HG03135 (cell line): ENCODE data around the gene SF3B6.
"Not testable (repeated sequence)": the region's sequence is repeated elsewhere in the genome, so short reads cannot be mapped to it uniquely, and the experiment has no call there.

Experiments used
- ATAC-seq: cut with Tn5 transposase; IDR thresholded peaks from one replicate; pipeline ENCODE4 v1.9.1; 2021; ENCODE audit warnings: mild to moderate bottlenecking, moderate library complexity; ENCODE audit not compliant: unreplicated experiment

SF3B6 gene

GRCh38 chr2:24095171-24095677 is 19.1 kb upstream of the SF3B6 start:
- not testable (repeated sequence) for ATAC-seq

- ATAC-seq: not testable (repeated sequence)
Observed at GRCh38 chr2:24093270-24093669, 17.1 kb upstream of the SF3B6 start.

- no peak for ATAC-seq
Observed at GRCh38 chr2:24088821-24089359, 12.8 kb upstream of the SF3B6 start.

GRCh38 chr2:24087032-24087431 is 10.9 kb upstream of the SF3B6 start:
- ATAC-seq: no peak

- ATAC-seq: no peak
Observed at GRCh38 chr2:24086241-24086640, 10.1 kb upstream of the SF3B6 start.

- no peak for ATAC-seq
Observed at GRCh38 chr2:24085200-24085489, 9.0 kb upstream of the SF3B6 start.

GRCh38 chr2:24084386-24085199 is 8.5 kb upstream of the SF3B6 start, which contains the start of gene TP53I3:
TP53I3 (minus strand) TSS chr2:24084834; CDS start chr2:24084326, 508 bp downstream.
- ATAC-seq: peak; percentile 80

- peak; percentile 71 for ATAC-seq
Observed at GRCh38 chr2:24083567-24084385, 7.7 kb upstream of the SF3B6 start.

- no peak for ATAC-seq
Observed at GRCh38 chr2:24082787-24083566, 6.9 kb upstream of the SF3B6 start.

GRCh38 chr2:24080701-24081100 is 4.6 kb upstream of the SF3B6 start:
- ATAC-seq: no peak

- ATAC-seq: no peak
Observed at GRCh38 chr2:24077879-24078278, 1.8 kb upstream of the SF3B6 start.

- ATAC-seq: no peak
Observed at GRCh38 chr2:24077535-24077877, 1.4 kb upstream of the SF3B6 start.

GRCh38 chr2:24076849-24077534 is 866 bp upstream of the SF3B6 start:
- ATAC-seq: no peak

- ATAC-seq: no peak
Observed at GRCh38 chr2:24075259-24075658, 867 bp downstream of the SF3B6 start.

- no peak for ATAC-seq
Observed at GRCh38 chr2:24073816-24074215, 2.3 kb downstream of the SF3B6 start.

- no peak for ATAC-seq
Observed at GRCh38 chr2:24072259-24072658, 3.9 kb downstream of the SF3B6 start.

GRCh38 chr2:24065341-24065740 is 10.8 kb downstream of the SF3B6 start:
- ATAC-seq: no peak

GRCh38 chr2:24058564-24059271 is 17.4 kb downstream of the SF3B6 start:
- no peak for ATAC-seq

GRCh38 chr2:24055750-24056149 is 20.4 kb downstream of the SF3B6 start:
- no peak for ATAC-seq
